Measurements from ENCODE around the gene KAT6B. TPM values are rescaled to one million over a fixed set of nuclear protein-coding genes. Genes with fewer than 3 reads are reported as not detected.
"Not testable (repeated sequence)": the region's sequence is repeated elsewhere in the genome, so short reads cannot be mapped to it uniquely, and the experiment has no call there.

KAT6B gene
- total and polyA plus RNA-seq, 2 donors (not counting 1 experiment from before 2014, with no cell fraction given) = 8.6 to 111 TPM

DNA sequence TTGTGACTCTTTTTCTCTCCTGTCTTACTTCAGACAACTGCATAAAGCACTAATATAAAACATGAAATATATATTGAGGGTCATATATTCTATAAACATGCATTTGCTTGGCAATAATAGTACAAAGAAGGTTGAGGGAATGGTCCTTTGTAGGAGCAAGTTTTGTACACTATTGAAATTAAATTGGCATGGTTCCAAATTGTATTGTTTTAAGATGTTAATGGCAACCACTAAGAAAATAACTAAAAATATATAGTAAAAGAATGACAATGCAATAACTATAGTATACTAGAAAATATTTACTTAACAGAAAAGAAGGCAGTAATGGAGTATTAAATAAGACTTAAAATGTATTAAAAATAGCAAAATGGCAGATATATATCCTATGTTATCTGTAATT lies 33.7 kb upstream of the KAT6B start:
- no peak overlapping the region for H3K27ac ChIP-seq (ENCODE audit: low read length in 2 of 2)
- no peaks in the 10 kb centered on the region for H3K9me3 ChIP-seq (ENCODE audit: control extremely low read depth in 1 of 3, control insufficient read depth in 2 of 3, insufficient read depth in 1 of 3, low read length in 2 of 3)
- H3K36me3 ChIP-seq (replicated peaks in 1 of 2; ENCODE audit: control extremely low read depth in 1 of 2, control insufficient read depth in 1 of 2, extremely low read depth in 1 of 2, insufficient read depth in 2 of 2, low read length in 1 of 2) = no peaks in the 10 kb centered on the region
- Mint-ChIP-seq H3K9me3 (ENCODE audit: insufficient read depth) (no peaks in the 10 kb centered on the region), H3K4me3 (no peak overlapping the region), H3K27ac (no peak overlapping the region), H3K27me3 (peaks cover 8% of the 10 kb centered on the region), H3K4me1 (peaks cover 23% of the 10 kb centered on the region)
- H3K79me2 ChIP-seq (ENCODE audit: control insufficient read depth, insufficient read depth, low read length) = no peaks in the 10 kb centered on the region
- ChIA-PET POLR2A (no interaction called here), CTCF (interaction anchor here (0.6 kb wide), 1 partner anchor 15 kb away, joined by 4 read pairs; no protein-coding TSS in a partner anchor)
- H2AFZ ChIP-seq (ENCODE audit: insufficient read depth, low read depth, low read length, poor library complexity, severe bottlenecking) = no peak overlapping the region
- no peak overlapping the region for H3K4me2 ChIP-seq (replicated peaks; ENCODE audit: low read depth, low read length, poor library complexity, severe bottlenecking)
- DNase-seq = no peak
- TF ChIP-seq, protein P1, sequence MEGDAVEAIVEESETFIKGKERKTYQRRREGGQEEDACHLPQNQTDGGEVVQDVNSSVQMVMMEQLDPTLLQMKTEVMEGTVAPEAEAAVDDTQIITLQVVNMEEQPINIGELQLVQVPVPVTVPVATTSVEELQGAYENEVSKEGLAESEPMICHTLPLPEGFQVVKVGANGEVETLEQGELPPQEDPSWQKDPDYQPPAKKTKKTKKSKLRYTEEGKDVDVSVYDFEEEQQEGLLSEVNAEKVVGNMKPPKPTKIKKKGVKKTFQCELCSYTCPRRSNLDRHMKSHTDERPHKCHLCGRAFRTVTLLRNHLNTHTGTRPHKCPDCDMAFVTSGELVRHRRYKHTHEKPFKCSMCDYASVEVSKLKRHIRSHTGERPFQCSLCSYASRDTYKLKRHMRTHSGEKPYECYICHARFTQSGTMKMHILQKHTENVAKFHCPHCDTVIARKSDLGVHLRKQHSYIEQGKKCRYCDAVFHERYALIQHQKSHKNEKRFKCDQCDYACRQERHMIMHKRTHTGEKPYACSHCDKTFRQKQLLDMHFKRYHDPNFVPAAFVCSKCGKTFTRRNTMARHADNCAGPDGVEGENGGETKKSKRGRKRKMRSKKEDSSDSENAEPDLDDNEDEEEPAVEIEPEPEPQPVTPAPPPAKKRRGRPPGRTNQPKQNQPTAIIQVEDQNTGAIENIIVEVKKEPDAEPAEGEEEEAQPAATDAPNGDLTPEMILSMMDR (IDR thresholded peaks at IDR 0.05) = no peak
- TF ChIP-seq EZH2 (IDR thresholded peaks at IDR 0.05; ENCODE audit: borderline replicate concordance, insufficient read depth, low read depth, low read length, poor library complexity, severe bottlenecking) = no peak
- intact Hi-C loops (cut with micrococcal nuclease) = loop anchor here (10.0 kb wide), 1 partner anchor 108 kb away; no protein-coding TSS in a partner anchor
- H4K20me1 ChIP-seq (ENCODE audit: control insufficient read depth, insufficient read depth, low read length, poor library complexity, severe bottlenecking) = no peaks in the 10 kb centered on the region
- H3K9ac ChIP-seq (ENCODE audit: low read length) = no peak overlapping the region
- no peak for ATAC-seq (ENCODE audit: low read depth)
- no peak overlapping the region for H3K4me3 ChIP-seq (ENCODE audit: control extremely low read depth in 1 of 5, extremely low read depth in 1 of 5, insufficient read depth in 1 of 5, low read depth in 2 of 5, low read length in 4 of 5)
- peaks cover 0 to 7% (median 4%) of the 10 kb centered on the region in 4 experiments for H3K27me3 ChIP-seq (replicated peaks in 1 of 4; ENCODE audit: control extremely low read depth in 1 of 4, control insufficient read depth in 3 of 4, insufficient read depth in 4 of 4, low read length in 3 of 4)
- peaks cover 22 to 26% of the 10 kb centered on the region in 2 donors for H3K4me1 ChIP-seq (ENCODE audit: control insufficient read depth in 2 of 2, insufficient read depth in 2 of 2, low read length in 2 of 2)

DNA sequence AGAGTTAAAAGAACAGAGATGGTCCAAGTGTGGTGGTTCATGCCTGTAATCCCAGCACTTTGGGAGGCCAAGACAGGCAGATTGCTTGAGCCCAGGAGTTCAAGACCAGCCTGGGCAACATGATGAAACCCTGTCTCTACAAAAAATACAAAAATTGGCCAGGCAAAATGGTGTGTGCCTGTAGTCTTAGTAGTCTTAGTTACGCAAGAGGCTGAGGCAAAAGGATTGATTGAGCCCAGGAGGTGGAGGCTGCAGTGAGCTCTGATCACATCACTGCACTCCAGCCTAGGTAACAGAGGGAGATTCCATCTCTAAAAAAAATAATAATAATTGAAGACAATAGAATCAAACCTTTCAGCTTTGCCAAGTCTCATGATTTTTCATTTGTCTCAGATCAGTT lies 33.2 kb upstream of the KAT6B start:
- H3K27me3 Mint-ChIP-seq; H3K79me2 ChIP-seq (ENCODE audit: control insufficient read depth, insufficient read depth, low read length); H3K27ac Mint-ChIP-seq; DNase-seq; H3K36me3 ChIP-seq (replicated peaks in 1 of 2; ENCODE audit: control extremely low read depth in 1 of 2, control insufficient read depth in 1 of 2, extremely low read depth in 1 of 2, insufficient read depth in 2 of 2, low read length in 1 of 2); H2AFZ ChIP-seq (ENCODE audit: insufficient read depth, low read depth, low read length, poor library complexity, severe bottlenecking); POLR2A ChIA-PET; ATAC-seq (ENCODE audit: low read depth); H3K4me2 ChIP-seq (replicated peaks; ENCODE audit: low read depth, low read length, poor library complexity, severe bottlenecking); H3K27ac ChIP-seq (ENCODE audit: low read length in 2 of 2); H3K9ac ChIP-seq (ENCODE audit: low read length); H3K27me3 ChIP-seq (replicated peaks in 1 of 4; ENCODE audit: control extremely low read depth in 1 of 4, control insufficient read depth in 3 of 4, insufficient read depth in 4 of 4, low read length in 3 of 4); H3K4me3 Mint-ChIP-seq; H3K4me3 ChIP-seq (ENCODE audit: control extremely low read depth in 1 of 5, extremely low read depth in 1 of 5, insufficient read depth in 1 of 5, low read depth in 2 of 5, low read length in 4 of 5); H3K9me3 ChIP-seq (ENCODE audit: control extremely low read depth in 1 of 3, control insufficient read depth in 2 of 3, insufficient read depth in 1 of 3, low read length in 2 of 3); H3K9me3 Mint-ChIP-seq (ENCODE audit: insufficient read depth); H4K20me1 ChIP-seq (ENCODE audit: control insufficient read depth, insufficient read depth, low read length, poor library complexity, severe bottlenecking): not testable (repeated sequence)
- H3K4me1 ChIP-seq (ENCODE audit: control insufficient read depth in 2 of 2, insufficient read depth in 2 of 2, low read length in 2 of 2) = peaks cover 22 to 26% of the 10 kb centered on the region in 2 donors
- intact Hi-C loops (cut with micrococcal nuclease) = loop anchor here (10.0 kb wide), 1 partner anchor 108 kb away; no protein-coding TSS in a partner anchor
- no CpG with 5 or more reads among the region's 1 CpG for WGBS (ENCODE audit: insufficient coverage)
- CTCF ChIA-PET = interaction anchor here (0.6 kb wide), 1 partner anchor 16 kb away, joined by 4 read pairs; no protein-coding TSS in a partner anchor
- H3K4me1 Mint-ChIP-seq = peaks cover 25% of the 10 kb centered on the region
